HG02759 (cell line): ENCODE measurements around the gene RAMAC.
"Not testable (repeated sequence)": the region's sequence is repeated elsewhere in the genome, so short reads cannot be mapped to it uniquely, and the experiment has no call there.

Source experiments
- ATAC-seq: cut with Tn5 transposase; IDR thresholded peaks from one replicate; pipeline ENCODE4 v1.9.1; 2021; ENCODE audit warnings: mild to moderate bottlenecking, moderate library complexity; ENCODE audit not compliant: unreplicated experiment

The RAMAC gene

GRCh38 chr15:83012076-83012426, 26.0 kb downstream of the RAMAC start:
- no peak for ATAC-seq

- no peak for ATAC-seq
Measured at GRCh38 chr15:83012636-83013035, 26.6 kb downstream of the RAMAC start.

- ATAC-seq: no peak
Measured at GRCh38 chr15:83014205-83014653, 28.2 kb downstream of the RAMAC start.

- no peak for ATAC-seq
Measured at GRCh38 chr15:83015361-83015760, 29.4 kb downstream of the RAMAC start.

GRCh38 chr15:83016906-83017305, 30.9 kb downstream of the RAMAC start:
- no peak for ATAC-seq

GRCh38 chr15:83018436-83018835, 32.4 kb downstream of the RAMAC start:
- no peak for ATAC-seq

- no peak for ATAC-seq
Measured at GRCh38 chr15:83030021-83030420, 44.0 kb downstream of the RAMAC start.

GRCh38 chr15:83031234-83031633, 45.2 kb downstream of the RAMAC start:
- not testable (repeated sequence) for ATAC-seq

GRCh38 chr15:83036253-83036652, 50.2 kb downstream of the RAMAC start:
- no peak for ATAC-seq

GRCh38 chr15:83039206-83039605, 53.2 kb downstream of the RAMAC start:
- no peak for ATAC-seq
